GM21367 (cell line): ENCODE results near the gene MSRB1.
"Not testable (repeated sequence)": the region's sequence is repeated elsewhere in the genome, so short reads cannot be mapped to it uniquely, and the experiment has no call there.

Source experiments
- ATAC-seq: cut with Tn5 transposase; IDR thresholded peaks from one replicate; pipeline ENCODE4 v1.9.1; 2021; ENCODE audit not compliant: unreplicated experiment

Gene MSRB1

DNA sequence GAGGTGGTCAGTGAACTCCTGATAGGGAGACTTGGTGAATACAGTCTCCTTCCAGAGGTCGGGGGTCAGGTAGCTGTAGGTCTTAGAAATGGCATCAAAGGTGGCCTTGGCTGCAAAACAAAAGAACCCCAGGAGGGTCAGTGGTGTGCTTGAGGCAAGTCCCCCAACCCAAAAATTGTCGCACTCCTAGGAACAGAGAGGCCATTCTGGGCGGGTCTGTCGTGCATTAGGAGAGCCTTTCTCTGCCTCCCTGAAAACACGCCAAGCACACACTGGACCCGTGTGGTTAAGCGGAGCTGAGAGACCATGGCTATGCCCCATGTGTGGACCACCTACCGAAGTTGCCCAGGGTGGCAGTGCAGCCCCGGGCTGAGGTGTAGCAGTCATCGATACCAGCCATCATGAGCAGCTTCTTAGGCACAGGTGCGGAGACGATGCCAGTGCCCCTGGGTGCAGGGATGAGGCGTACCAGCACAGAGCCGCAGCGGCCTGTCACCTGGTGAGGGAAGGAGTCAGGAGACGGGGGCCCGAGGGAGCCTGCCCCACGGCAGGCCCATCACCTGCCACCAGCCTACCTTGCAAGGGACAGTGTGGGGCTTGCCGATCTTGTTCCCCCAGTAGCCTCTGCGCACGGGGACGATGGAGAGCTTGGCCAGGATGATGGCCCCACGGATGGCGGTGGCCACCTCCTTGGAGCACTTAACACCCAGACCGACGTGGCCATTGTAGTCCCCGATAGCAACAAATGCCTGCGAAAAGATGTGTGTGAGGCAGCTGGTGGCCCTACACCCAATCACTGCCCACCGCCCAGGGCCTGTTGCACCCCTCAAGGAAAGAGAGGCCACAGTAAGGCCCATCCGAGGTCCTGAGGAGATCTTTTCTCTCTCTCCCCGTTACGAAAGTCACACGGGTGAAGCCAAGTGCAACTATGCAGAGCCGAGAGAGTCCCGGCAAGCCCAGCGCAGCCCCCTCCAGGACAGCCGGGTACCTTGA is 19.5 kb upstream of the MSRB1 start:
- ATAC-seq, result not testable (repeated sequence)

DNA sequence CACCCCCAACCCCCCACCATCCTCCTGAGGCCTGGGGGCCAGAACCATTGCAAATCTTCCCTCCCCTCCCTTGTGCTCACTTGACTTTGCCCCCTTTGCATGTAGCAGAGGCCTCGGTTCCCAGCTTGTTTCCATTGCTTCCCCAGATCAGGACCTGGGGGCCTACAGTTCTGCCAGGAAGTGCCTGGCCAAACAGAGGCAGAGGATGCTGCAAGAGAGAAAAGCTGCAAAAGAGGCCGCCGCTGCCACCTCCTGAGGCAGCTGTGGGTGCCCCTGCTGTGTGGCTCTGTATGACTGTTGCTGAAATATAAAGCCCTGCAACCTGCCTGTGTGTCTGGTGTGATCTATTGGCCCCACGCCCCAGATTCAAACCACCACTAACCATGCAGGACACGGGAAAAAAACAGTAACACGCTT is 18.7 kb upstream of the MSRB1 start:
- ATAC-seq, result no peak

DNA sequence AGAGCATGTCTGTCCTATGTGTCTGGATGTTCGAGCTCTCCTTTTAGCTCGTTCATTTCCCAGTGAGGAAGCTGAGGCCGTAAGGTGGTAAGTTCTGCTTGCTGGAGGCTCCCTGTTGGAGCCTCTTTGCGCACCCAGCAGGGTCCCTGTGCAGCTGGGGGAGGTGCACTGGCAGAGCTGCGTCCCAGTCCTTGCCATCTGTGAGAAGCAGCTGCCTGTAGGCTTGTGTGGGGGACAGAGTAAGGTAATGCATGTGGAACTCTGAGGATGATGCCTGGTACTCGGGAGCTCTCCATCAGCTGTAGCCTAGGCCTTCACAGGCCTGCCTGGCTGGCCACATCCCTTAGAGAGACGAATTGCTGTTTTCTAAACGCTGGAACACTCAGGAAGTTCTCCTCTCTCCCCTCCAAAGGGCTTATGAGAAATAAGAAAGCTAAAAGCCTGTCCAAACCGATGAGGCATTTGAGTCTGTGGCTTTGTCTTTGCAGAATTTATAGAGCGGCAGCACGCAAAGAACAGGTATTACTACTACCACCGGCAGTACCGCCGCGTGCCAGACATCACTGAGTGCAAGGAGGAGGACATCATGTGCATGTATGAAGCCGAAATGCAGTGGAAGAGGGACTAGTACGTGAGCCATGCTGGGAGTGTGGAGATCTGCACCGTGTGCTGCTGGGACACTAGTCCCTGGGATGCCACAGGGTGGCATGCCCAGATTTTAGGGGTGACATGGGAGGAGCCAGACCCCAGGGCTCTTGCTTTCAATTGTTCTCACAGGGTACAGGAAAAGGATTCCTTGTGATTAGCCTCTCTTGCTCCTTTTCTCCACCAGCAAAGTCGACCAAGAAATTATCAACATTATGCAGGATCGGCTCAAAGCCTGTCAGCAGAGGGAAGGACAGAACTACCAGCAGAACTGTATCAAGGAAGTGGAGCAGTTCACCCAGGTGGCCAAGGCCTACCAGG is 17.9 kb upstream of the MSRB1 start:
- no peak for ATAC-seq

DNA sequence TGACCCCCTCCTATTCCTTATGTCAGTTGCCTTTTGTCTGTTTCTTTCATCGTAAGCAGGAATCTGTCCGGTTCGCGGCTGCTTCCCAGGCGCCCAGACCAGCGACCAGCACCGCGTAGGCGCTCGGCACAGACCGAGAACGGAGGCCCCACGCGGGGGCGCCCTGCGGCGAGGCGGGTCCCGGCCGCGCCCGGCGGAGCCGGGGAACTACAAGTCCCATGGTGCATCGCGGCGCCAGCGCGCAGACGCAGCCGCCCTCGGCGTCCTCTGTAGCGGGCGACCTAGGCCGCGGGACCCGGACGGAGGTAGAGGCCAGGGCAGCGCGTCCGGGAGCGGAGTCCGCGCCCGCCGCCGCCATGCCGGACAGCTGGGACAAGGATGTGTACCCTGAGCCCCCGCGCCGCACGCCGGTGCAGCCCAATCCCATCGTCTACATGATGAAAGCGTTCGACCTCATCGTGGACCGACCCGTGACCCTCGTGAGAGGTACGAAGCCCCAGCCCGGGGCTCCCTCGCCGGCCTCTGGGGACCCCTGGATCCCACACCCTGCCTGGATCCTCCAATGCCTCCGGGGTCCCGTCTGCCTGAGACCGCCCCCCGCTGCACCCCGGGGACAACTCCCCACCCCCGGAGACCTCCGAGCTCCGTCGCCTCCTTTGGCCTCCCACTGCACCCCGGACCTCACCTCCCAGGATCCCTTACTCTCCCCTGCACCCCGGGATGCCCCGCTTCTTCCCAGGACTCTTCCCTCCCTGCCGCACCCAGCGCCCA is 16.5 kb upstream of the MSRB1 start, which contains the start of gene NDUFB10:
Gene NDUFB10, plus strand, starts transcription at position 270 of the 771 bp plus-strand sequence. Its CDS starts 87 bp downstream, at position 357.
- peak; percentile 52 for ATAC-seq

DNA sequence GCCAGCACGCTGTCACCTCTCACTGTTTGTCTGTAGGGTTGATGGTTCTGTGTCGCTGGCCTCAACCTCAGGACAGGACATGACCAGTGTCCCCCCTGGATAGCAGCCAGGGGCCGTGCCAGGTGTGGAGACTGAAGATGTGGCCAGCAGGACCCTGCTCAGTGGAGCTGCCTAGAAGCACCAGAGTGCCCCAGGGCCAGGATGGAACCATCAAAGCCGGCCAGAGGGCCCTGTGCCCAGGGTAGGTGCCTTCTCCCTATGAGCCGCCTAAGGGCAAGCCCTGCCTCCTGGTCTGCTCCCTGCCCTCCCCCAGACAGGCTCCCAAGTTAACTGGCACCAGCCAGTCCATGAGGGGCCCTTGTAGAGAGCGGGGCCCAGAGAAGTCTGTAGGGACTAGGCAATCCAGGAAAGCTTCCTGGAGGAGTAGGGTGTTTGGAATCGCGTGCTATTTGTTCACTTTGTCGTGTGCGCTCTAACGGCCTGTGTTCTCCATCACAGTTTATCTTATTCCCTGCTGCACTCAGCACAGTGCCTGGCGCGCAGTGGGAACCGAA is 15.8 kb upstream of the MSRB1 start:
- no peak for ATAC-seq

DNA sequence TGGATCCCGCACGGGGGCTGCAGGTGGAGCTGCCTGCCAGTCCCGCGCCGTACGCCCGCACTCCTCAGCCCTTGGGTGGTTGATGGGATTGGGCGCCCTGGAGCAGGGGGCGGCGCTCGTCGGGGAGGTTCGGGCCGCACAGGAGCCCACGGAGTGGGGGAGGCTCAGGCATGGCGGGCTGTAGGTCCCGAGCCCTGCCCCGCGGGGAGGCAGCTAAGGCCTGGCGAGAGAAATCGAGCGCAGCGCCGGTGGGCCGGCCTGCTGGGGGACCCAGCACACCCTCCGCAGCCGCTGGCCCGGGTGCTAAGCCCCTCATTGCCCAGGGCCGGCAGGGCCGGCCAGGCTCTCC is 15.1 kb upstream of the MSRB1 start:
- not testable (repeated sequence) for ATAC-seq

DNA sequence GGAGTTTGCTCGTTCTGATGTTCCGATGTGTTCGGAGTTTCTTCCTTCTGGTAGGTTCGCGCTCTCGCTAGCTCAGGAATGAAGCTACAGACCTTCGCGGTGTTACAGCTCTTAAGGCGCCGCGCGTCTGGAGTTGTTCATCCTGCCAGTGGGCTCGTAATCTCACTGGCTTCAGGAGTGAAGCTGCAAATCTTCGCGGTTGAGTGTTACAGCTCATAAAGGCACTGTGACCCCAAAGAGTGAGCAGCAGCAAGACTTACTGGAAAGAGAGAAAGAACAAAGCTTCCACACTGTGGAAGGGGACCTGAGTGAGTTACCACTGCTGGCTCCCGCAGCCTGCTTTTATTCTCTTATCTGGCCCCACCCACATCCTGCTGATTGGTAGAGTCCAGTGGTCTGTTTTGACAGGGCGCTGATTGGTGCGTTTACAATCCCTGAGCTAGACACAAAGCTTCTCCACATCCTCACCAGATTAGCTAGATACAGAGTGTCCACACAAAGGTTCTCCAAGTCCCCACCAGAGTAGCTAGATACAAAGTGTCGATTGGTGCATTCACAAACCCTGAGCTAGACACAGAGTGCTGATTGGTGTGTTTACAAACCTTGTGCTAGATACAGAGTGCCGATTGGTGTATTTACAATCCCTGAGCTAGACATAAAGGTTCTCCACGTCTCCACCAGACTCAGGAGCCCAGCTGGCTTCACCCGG is 14.6 kb upstream of the MSRB1 start:
- not testable (repeated sequence) for ATAC-seq

DNA sequence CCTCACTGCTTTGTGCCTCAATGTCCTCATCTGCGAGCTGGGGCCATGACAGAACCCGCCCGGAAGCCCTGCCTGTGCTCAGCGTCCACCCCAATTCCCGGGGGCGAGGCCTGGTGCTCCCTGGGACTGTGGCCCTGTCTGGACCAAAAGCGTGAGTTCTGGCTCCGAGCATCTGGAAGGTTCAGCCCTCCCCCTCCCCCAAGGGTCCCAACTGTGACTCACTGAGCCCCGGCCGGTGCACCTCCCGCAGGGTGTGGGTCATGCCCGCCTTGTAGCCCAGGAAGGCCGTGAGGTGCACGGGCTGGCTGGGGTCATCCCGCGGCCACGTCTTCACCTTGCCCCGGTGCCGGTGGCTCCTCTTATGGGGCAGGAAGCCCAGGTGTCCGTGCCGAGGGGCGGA is 10.7 kb upstream of the MSRB1 start:
- no peak for ATAC-seq

DNA sequence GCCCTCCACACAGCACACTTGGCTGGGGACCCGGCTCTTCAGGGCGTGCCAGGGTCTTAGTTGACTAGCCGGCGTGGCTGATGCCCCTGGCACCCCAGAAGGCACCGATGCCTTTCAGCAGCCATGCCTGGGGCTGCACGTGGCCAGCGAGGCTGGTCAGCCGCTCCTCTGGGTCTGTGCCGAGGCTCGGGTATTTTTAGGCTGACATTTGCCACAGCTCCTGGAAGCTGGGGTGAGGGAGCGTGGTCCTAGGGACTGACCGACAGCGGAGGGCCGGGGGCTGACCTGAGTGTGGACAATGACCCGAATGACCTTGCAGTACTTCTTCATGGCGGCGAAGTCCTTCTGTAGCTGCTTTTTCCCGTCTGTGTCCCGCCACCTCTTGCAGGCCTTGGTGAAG is 7.6 kb upstream of the MSRB1 start:
- no peak for ATAC-seq

DNA sequence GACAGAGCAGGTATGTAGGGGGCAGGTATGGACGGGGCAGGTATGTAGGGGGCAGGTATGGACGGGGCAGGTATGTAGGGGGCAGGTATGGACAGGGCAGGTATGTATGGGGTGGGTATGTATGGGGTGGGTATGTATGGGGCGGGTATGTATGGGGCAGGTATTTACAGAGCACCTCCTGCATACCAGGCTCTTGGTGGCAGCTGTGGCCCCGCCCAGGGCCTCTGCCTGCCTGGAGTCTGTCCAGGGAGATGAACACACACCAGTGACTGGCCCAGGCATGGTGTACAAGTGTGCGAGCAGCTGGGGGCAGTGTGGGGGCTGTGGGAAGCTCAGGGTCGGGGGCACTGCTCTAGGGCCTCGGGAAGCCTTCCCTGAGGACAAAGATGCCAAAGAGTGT is 7.0 kb upstream of the MSRB1 start:
- ATAC-seq, result no peak

DNA sequence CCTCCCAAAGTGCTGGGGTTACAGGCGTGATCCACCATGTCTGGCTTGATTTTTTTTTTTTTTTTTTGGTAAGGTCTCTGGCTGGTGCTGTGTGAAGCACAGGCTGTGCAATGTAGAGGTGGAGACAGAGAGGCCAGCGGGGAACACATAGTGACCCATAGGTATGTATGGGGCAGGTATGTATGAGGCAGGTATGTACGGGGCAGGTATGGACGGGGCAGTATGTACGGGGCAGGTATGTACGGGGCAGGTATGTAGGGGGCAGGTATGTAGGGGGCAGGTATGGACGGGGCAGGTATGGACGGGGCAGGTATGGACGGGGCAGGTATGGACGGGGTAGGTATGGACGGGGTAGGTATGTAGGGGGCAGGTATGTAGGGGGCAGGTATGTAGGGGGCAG is 6.5 kb upstream of the MSRB1 start:
- no peak for ATAC-seq

DNA sequence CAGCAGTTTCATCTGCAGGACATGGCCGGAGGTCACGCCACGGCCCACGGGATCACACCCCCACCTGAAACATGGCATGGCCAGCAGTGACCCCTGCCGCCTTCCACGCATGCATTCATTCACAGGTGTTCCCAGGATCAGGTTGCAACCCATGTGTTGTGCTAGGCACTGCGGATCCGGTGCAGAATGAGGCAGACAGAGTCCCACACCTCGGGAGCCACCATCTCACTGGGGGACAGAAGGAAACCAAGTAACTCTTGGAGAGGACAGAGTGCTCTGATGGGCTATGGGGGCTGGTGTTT is 4.3 kb upstream of the MSRB1 start:
- ATAC-seq, result no peak

DNA sequence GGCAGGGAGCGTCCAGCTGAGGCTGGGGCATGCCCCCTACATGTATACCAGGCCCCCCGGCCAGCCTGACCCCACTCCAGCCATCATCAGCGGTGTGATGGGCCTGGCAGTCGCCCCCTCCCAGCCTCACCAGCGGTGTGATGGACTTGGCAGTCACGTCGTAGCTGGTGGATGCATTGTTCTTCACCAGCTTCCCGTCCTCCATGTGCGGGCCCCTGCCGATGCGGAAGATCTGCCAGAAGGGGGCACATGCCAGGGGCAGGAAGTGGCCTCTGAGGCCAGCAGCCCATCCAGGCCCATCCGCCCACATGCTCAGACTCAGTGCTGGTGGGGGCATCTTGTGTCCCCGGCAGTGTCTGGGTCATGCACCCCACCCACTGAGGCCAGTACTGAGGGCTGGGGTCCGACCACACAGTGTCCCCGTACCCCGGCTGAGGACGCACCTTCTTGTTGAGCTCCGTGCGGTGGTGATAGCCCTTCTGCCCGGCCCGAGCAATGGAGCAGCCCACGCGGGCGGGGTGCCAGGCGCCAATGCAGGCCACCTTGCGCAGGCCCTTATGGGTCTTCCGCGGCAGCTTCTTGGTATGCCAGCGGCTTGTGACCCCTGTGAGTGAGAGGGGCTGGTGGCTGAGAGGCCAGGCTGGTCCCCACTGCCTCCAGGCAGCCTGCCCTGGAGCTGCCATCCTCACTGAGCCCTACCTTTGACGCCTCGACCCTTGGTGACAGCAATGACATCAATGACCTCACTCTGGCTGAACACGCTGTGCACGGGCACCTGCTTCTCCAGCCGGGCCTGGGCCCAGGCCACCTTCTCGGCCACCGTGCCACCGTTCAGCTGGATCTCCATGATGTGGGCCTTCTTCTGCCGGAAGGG is 3.7 kb upstream of the MSRB1 start:
- ATAC-seq, result no peak

DNA sequence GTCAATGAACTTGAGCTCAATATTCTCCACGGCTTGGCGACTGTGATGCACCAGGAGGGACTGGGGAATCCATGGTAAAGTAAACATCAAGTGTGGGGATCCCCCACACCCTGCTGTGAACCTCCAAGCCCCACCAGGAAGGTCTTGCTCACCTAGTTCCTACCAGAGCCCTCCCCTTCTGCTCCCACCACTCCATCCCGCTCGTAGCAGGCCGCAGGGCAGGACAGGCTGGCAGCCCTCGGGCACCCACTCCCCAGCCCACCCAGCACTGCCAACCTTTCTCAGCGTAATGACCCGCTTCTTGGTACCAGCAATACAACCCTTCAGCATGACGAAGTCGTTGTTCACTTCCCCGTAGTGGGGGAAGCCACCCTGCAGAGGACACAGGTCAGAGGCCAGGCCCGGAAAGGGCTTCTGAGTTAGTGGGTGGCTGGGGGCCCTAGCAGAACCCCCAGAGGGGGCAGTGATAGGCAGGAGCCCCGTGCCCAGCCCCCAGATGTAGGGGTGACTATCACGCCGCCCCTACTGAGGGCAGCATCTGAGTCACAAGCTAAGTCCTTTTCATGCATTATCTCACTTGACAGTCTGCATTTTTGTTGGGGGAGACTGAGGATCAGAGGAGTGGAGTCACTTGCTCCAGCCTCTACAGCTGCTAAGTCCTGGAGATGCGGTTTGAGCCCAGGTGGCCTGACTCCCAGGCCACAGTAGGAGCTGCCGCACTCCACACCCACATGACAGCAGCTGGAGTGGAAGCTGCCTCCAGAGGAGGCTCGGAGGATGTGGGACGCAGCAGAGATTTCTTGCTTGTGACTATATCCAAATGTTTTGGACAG is 2.8 kb upstream of the MSRB1 start:
- ATAC-seq, result no peak

DNA sequence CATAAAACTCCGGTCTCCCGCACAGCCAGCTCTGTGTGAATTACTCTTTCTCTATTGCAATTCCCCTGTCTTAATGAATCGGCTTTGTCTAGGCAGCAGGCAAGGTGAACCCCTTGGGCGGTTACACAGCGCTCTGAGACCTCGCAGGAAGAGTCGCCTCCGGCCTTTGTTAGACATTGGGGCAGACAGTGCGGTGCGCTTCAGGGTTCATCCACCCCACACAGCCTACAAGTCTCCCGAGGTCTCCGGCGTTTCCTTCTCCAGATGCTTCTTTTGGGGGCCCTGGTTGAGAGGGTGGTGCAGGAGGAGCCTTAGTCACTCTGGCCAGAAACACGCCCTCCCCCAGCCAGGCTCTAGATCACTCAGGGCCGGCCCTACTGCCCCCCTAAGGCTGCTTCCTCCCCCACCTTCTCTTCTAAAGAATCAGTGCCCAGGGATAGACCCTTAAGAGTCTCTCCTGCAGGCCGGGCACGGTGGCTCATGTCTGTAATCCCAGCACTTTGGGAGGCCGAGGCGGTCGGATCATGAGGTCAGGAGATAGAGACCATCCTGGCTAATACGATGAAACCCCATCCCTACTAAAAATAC is 1.7 kb upstream of the MSRB1 start:
- no peak for ATAC-seq

DNA sequence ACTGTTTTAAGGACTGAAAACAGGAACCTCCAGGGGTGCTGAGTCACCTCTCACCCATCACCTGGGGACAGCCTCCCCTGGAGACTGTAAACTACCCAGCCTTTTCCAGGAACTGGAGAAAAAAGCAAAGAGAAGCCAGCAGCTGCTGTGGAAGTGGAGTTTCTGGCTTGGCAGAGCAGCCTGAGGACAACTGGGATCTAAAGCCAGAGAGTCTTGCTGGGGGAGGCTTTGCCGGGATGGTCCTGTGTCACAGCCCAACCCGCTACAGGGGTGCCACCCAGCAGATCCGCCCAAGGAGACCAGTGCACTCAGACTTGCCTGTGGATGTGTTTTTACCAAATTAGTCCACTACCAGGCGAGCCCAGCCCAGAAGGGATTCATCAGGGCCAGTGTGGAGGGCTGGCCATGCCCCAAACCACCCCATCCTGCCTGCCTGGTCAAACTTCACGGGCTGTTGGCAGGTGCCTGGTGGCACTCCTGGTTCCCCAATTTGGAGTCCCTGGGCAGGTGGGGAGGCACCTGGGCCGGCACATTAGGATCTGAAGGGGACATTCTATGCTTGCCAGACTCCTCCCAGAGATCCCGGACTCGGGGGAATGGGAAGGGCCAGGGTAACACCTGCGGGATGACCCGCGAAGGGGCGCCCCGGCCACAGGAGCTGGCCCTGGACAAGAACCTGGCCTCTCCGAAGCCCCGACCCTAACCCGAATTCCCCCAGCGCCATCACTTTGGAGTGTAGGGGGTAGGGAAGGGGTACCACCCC is 771 bp downstream of the MSRB1 start:
- no peak for ATAC-seq
